K562 (cell line): Measurements from ENCODE around the gene CREB3L4. TPM values are rescaled to one million over a fixed set of nuclear protein-coding genes. Genes with fewer than 3 reads are reported as not detected.

Source experiments
- ARID4B ChIP-seq: sonication (generic); formaldehyde crosslinking; IDR thresholded peaks from 2 replicates; pipeline ENCODE4 v1.8.0; 2022; ENCODE audit warnings: mild to moderate bottlenecking, missing genetic modification reagents
- ATF1 ChIP-seq, 2 experiments: fragments of 450-650 bp in 1 of 2; IDR thresholded peaks; 2 replicates each; pipeline ENCODE4 v1.6.1; 2016; ENCODE audit warnings: missing compliant biosample characterization in 1 of 2, missing genetic modification characterization in 1 of 2
- ATF4 ChIP-seq: fragments of 450-650 bp; formaldehyde crosslinking; IDR thresholded peaks from 2 replicates; pipeline ENCODE4 v1.4.0; 2022; ENCODE audit warnings: mild to moderate bottlenecking, moderate library complexity
- DMBX1 ChIP-seq: fragments of 250-450 bp; sonication (Bioruptor Pico); IDR thresholded peaks from 2 replicates; pipeline ENCODE4 v1.8.0; 2022; ENCODE audit warnings: inconsistent platforms, mild to moderate bottlenecking, moderate library complexity, borderline replicate concordance
- HCFC1 ChIP-seq: IDR thresholded peaks from 2 replicates; pipeline ENCODE4 v1.6.1; 2012; ENCODE audit warnings: low read depth, low read length, improper control_type of control experiment
- MEF2D ChIP-seq: conservative IDR thresholded peaks from 2 replicates; pipeline ENCODE4 v1.6.1; 2016; ENCODE audit warnings: low read depth, missing genetic modification characterization, missing compliant biosample characterization
- RNF2 ChIP-seq: sonication (generic); IDR thresholded peaks from 2 replicates; pipeline ENCODE4 v1.6.1; 2016
- STAG1 ChIP-seq: sonication (generic); formaldehyde crosslinking; IDR thresholded peaks from 2 replicates; pipeline ENCODE4 v1.5.0; 2020; ENCODE audit warnings: missing genetic modification reagents, borderline replicate concordance
- ZFX ChIP-seq: sonication (generic); formaldehyde crosslinking; IDR thresholded peaks from 2 replicates; pipeline ENCODE4 v1.8.0; 2022; ENCODE audit warnings: mild to moderate bottlenecking, missing genetic modification reagents, moderate library complexity
- ZNF639 ChIP-seq, 2 experiments: fragments of 200-800 bp in 1 of 2; sonication (Bioruptor generic) in 1 of 2; sonication (generic) in 1 of 2; formaldehyde crosslinking in 1 of 2; IDR thresholded peaks in 1 of 2; conservative IDR thresholded peaks in 1 of 2; 2 replicates each; pipeline versions ENCODE4 v1.5.0 to v1.6.1; 2016 to 2020; ENCODE audit warnings: missing compliant biosample characterization in 1 of 2, missing genetic modification characterization in 1 of 2, missing genetic modification reagents in 1 of 2
- polyA plus RNA-seq, 8 experiments: library from polyadenylated mRNA; depleted of rRNA in 4 of 8; stranded (reverse) in 5 of 8; unstranded in 3 of 8; fragments of >200 nt; fragmentation: Nextera tagmentation in 2 of 8; fragmentation: Illumina TruSeq in 1 of 8; extraction: Ambion mirVana in 2 of 8; extraction: Trizol in 1 of 8; gene quantifications; 2 replicates each; pipeline versions ENCODE4 v1.2.1 to v1.2.3, GENCODE V29; 2011 to 2014; ENCODE audit warnings: inconsistent platforms in 1 of 8, missing spikeins in 1 of 8
- total RNA-seq, 7 experiments: library from RNA; depleted of rRNA in 6 of 7; stranded (reverse); fragments of >200 nt in 6 of 7; fragmentation: Illumina TruSeq in 2 of 7; extraction: Trizol in 2 of 7; gene quantifications; 2 replicates each; pipeline versions ENCODE4 v1.2.1 to v1.2.3, GENCODE V29; 2011 to 2021; ENCODE audit warnings: low replicate concordance in 1 of 7

CREB3L4 gene
- total and polyA plus RNA-seq, 9 of the 15 experiments (the other 6 are each of a cell fraction or from before 2014, with no cell fraction given) = 9.9 to 18.6 (median 13.9) TPM

- peak in 1 of 2 experiments; percentile 87; a peak in 2 of 4 replicates for TF ChIP-seq ZNF639 (CRISPR knock-in tag; conservative IDR thresholded peaks at IDR 0.05 in 1 of 2, IDR thresholded peaks at IDR 0.05 in 1 of 2)
- TF ChIP-seq MEF2D = 0 out of 2 replicates have a peak, but pooled peaks have one; percentile 40
- TF ChIP-seq ATF1 (CRISPR knock-in tag; IDR thresholded peaks at IDR 0.05) = no peak
- TF ChIP-seq ATF1 (tag; IDR thresholded peaks at IDR 0.05) = peak; percentile 77
- peak; percentile 72 for TF ChIP-seq ARID4B (CRISPR knock-in tag)
- peak; percentile 66; the same call in 1 of the 2 replicates for TF ChIP-seq ATF4
- TF ChIP-seq DMBX1 (CRISPR knock-in tag) = peak; percentile 89
- TF ChIP-seq HCFC1 = peak; percentile 100
- peak; percentile 96 for TF ChIP-seq ZFX (CRISPR knock-in tag)
- TF ChIP-seq RNF2 = 0 out of 2 replicates have a peak, but pooled peaks have one; percentile 63
- no peak for TF ChIP-seq STAG1 (CRISPR knock-in tag)
These were observed 9.4 kb upstream of the CREB3L4 start, which contains the start of gene CRTC2 (continued) for GRCh38 chr1:153958111-153958960.
